Endothelial cell of umbilical vein (primary cell): ENCODE measurements around the gene GPR107. TPM values are rescaled to one million over a fixed set of nuclear protein-coding genes. Genes with fewer than 3 reads are reported as not detected.
"Not testable (repeated sequence)": the region's sequence is repeated elsewhere in the genome, so short reads cannot be mapped to it uniquely, and the experiment has no call there.

ENCODE experiments used
- BruUV-seq: library from RNA; stranded (reverse); fragments of 400-500 nt; replicated peaks from 2 replicates; lab custom pipeline; 2021; lab: Mats Ljungman, UMichigan
- CTCF ChIA-PET: fragments of 300-600, 350-600 bp; sonication (Branson Sonifier 250); formaldehyde crosslinking; loops from one replicate; lab custom pipeline; 2021; ENCODE audit warnings: antibody characterized with exemption, inconsistent platforms; lab: Charles Lee
- POLR2A ChIA-PET: fragments of 300-600, 350-600 bp; sonication (Branson Sonifier 250); formaldehyde crosslinking; loops from one replicate; lab custom pipeline; 2021; ENCODE audit warnings: antibody characterized with exemption, inconsistent platforms; lab: Charles Lee
- DNase-seq: peaks from one replicate; pipeline ENCODE4 v3.0.0-alpha.2; 2011; ENCODE audit warnings: low read depth, low spot score
- FAIRE-seq: peaks from 2 replicates; lab custom pipeline; 2011; peaks lifted over from hg19 to GRCh38; lab: Jason Lieb, UNC
- H2AFZ ChIP-seq: 2 replicates; pipeline ENCODE4 v1.6.0; 2012; ENCODE audit warnings: low read depth, low read length, control low read depth, inconsistent platforms
- H3K27ac ChIP-seq: 2 replicates; pipeline ENCODE4 v1.5.1; 2011; ENCODE audit warnings: low read depth, mild to moderate bottlenecking, control low read depth, low read length, moderate library complexity; ENCODE audit not compliant: insufficient read depth
- H3K27me3 ChIP-seq, 2 experiments: 2 replicates each; pipeline versions ENCODE4 v1.6.0 to v1.6.1; 2011; ENCODE audit warnings: low read length in 2 of 2, mixed read lengths in 1 of 2; ENCODE audit not compliant: control insufficient read depth in 2 of 2, insufficient read depth in 2 of 2
- H3K36me3 ChIP-seq, 2 experiments: 2 replicates in 1 of 2; 3 replicates in 1 of 2; pipeline ENCODE4 v1.5.1; 2011; ENCODE audit warnings: low read length in 2 of 2, mild to moderate bottlenecking in 1 of 2, moderate library complexity in 1 of 2; ENCODE audit not compliant: control insufficient read depth in 2 of 2, insufficient read depth in 2 of 2; ENCODE audit errors: extremely low read depth in 1 of 2
- H3K4me1 ChIP-seq: 3 replicates; pipeline ENCODE4 v1.5.1; 2011; ENCODE audit warnings: mild to moderate bottlenecking, low read length; ENCODE audit not compliant: control insufficient read depth, insufficient read depth; ENCODE audit errors: extremely low read depth
- H3K4me2 ChIP-seq: 2 replicates; pipeline ENCODE4 v1.6.1; 2011; ENCODE audit warnings: low read length, control low read depth, mixed read lengths; ENCODE audit not compliant: insufficient read depth
- H3K4me3 ChIP-seq, 3 experiments: fragments of 200-600 bp in 1 of 3; sonication (generic), shearing (Covaris generic) in 1 of 3; replicated peaks in 1 of 3; 2 replicates each; pipeline ENCODE4 v1.5.1; 2011 to 2016; ENCODE audit warnings: control low read depth in 3 of 3, low read length in 3 of 3, mild to moderate bottlenecking in 2 of 3, inconsistent platforms in 1 of 3, low read depth in 1 of 3, moderate library complexity in 1 of 3; ENCODE audit not compliant: insufficient read depth in 1 of 3
- H3K79me2 ChIP-seq: 2 replicates; pipeline ENCODE4 v1.6.0; 2012; ENCODE audit warnings: low read length, inconsistent platforms; ENCODE audit not compliant: control insufficient read depth, insufficient read depth
- H3K9ac ChIP-seq: replicated peaks from 2 replicates; pipeline ENCODE3; 2011; ENCODE audit warnings: low read length, control low read depth; ENCODE audit not compliant: insufficient read depth; ENCODE audit errors: extremely low read depth
- H3K9me1 ChIP-seq: replicated peaks from 3 replicates; pipeline ENCODE4 v1.6.0; 2011; ENCODE audit warnings: mild to moderate bottlenecking, low read length; ENCODE audit not compliant: control insufficient read depth, insufficient read depth; ENCODE audit errors: extremely low read depth
- H3K9me3 ChIP-seq: replicated peaks from 2 replicates; pipeline ENCODE4 v1.5.1; 2012; ENCODE audit warnings: low read length, inconsistent platforms; ENCODE audit not compliant: control insufficient read depth, insufficient read depth
- H4K20me1 ChIP-seq: replicated peaks from 2 replicates; pipeline ENCODE3; 2011; ENCODE audit warnings: mild to moderate bottlenecking, low read length; ENCODE audit not compliant: control insufficient read depth, insufficient read depth; ENCODE audit errors: extremely low read depth
- EZH2 ChIP-seq: IDR thresholded peaks from 2 replicates; pipeline ENCODE4 v1.6.1; 2012; ENCODE audit warnings: borderline replicate concordance, low read depth, mild to moderate bottlenecking, moderate library complexity, low read length, inconsistent platforms; ENCODE audit not compliant: severe bottlenecking
- POLR2A ChIP-seq: IDR thresholded peaks from 2 replicates; pipeline ENCODE4 v1.6.1; 2012; ENCODE audit warnings: low read depth, mild to moderate bottlenecking, control low read depth, low read length
- POLR2AphosphoS5 ChIP-seq: IDR thresholded peaks from 2 replicates; pipeline ENCODE4 v1.6.1; 2012; ENCODE audit warnings: low read depth, mild to moderate bottlenecking, control low read depth, low read length, moderate library complexity; ENCODE audit not compliant: insufficient read depth
- dilution Hi-C: fragments of 300-500 bp; cut with MboI; formaldehyde crosslinking; loops from one replicate; pipeline ENCODE4 v1.15.0; 2019; ENCODE audit warnings: low sequenced_read_pairs; ENCODE audit not compliant: extremely low pct_ligation_motif_present
- intact Hi-C: fragments of 100-400 bp; cut with micrococcal nuclease; formaldehyde crosslinking; loops from one replicate; pipeline ENCODE4 v1.10.0; 2022
- polyA plus RNA-seq, 4 experiments: library from polyadenylated mRNA; depleted of rRNA in 3 of 4; stranded (reverse) in 3 of 4; unstranded in 1 of 4; fragments of >200 nt; gene quantifications; 2 replicates each; pipeline versions ENCODE4 v1.2.1 to v1.2.3, GENCODE V29; 2011 to 2012; ENCODE audit warnings: missing spikeins in 1 of 4
- total RNA-seq: library from RNA; stranded (reverse); gene quantifications from 2 replicates; pipeline ENCODE4 v1.2.3, GENCODE V29; 2021

Gene GPR107
- total and polyA plus RNA-seq, 2 donors (not counting 3 experiments of a cell fraction or from before 2014, with no cell fraction given): 27.2 to 38.9 TPM

GRCh38 chr9:130021123-130021522, 32.6 kb upstream of the GPR107 start:
- dilution Hi-C loops: no loop called here
- no TSS peak for BruUV-seq
- no peaks in the 10 kb centered on the region for H3K79me2 ChIP-seq

GRCh38 chr9:130021842-130022241, 31.9 kb upstream of the GPR107 start:
- intact Hi-C loops, H3K9me3 ChIP-seq, H4K20me1 ChIP-seq, dilution Hi-C loops, H3K4me2 ChIP-seq, H3K4me1 ChIP-seq, BruUV-seq, H3K79me2 ChIP-seq, H3K9me1 ChIP-seq, H3K27me3 ChIP-seq, H3K9ac ChIP-seq, H3K27ac ChIP-seq, POLR2A ChIA-PET, H2AFZ ChIP-seq, H3K36me3 ChIP-seq, DNase-seq, H3K4me3 ChIP-seq, CTCF ChIA-PET, FAIRE-seq: not testable (repeated sequence)

More at GRCh38 chr9:130021123-130021522, 32.6 kb upstream of the GPR107 start:
- TF ChIP-seq EZH2: no peak
- TF ChIP-seq POLR2AphosphoS5: no peak
- no peak for TF ChIP-seq POLR2A
- Histone ChIP-seq H3K9me1 (no peaks in the 10 kb centered on the region), H3K9me3 (no peaks in the 10 kb centered on the region), H3K4me2 (no peak overlapping the region), H2AFZ (no peak overlapping the region), H3K4me3 (no peak overlapping the region), H4K20me1 (peaks cover 3% of the 10 kb centered on the region), H3K36me3 (peaks cover 0 to 2% of the 10 kb centered on the region in 2 experiments), H3K4me1 (peaks cover 3% of the 10 kb centered on the region), H3K9ac (no peak overlapping the region), H3K27me3 (no peaks in the 10 kb centered on the region), H3K27ac (no peak overlapping the region)
- intact Hi-C loops: no loop called here
- CTCF ChIA-PET: no interaction called here
- POLR2A ChIA-PET: no interaction called here
- peak; percentile 31 for DNase-seq
- peak; percentile 15 for FAIRE-seq
